Astrocyte (in vitro differentiated cells and primary cell): ENCODE measurements around the gene CNNM2.

ENCODE experiments used
- EZH2 ChIP-seq: IDR thresholded peaks from 2 replicates; pipeline ENCODE4 v1.6.1; 2012; ENCODE audit warnings: mild to moderate bottlenecking, low read length, inconsistent platforms; ENCODE audit not compliant: insufficient read depth
- TF ChIP-seq, protein P1 (sequence below): IDR thresholded peaks from 2 replicates; pipeline ENCODE4 v1.5.1; 2011; ENCODE audit warnings: low read depth, mild to moderate bottlenecking, inconsistent platforms, low read length, moderate library complexity; ENCODE audit not compliant: insufficient read depth

DNA sequence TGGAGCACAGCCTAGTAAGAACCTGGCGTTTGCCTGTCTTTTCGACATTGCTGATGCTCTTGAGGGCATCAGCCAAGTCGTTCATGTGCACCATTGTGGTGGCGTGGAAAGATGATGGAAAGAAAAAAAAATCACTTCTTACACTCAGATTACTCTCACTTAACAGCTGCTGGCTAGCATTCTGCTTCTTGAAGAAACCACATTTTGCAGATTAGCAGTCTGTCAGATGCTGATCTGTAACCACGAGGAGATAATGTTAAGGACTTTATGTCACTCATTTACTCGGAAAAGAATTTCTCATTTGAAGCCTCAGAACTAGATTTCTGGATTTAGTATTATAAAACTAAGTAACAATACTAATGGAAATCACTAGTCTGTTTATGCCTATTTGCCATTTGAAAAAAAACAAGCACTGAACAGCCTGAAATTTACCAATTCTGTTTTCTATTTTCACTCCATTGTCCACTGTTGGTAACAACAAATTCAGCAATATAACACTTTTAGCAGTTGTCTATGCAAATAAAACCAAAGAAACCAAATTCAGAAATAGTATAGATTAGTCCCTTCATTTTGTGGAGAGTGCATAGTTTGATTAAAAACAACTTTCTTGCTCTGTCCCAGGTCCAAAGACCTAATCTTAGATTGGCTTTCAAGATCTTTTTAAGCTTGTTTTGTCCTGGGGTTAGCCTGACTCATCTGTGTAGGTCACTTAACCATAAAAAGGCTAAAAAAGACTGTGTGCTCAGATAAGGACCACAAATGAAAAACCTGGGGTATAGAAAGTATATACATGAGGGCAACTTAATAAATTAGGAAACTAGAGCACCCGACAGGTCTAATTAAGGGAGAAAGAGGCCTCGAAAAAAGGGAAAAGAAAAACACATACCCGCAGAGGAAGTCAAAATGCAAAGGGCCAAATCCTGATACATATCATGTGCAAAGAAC lies 207.5 kb downstream of the CNNM2 start:
- TF ChIP-seq, protein P1, sequence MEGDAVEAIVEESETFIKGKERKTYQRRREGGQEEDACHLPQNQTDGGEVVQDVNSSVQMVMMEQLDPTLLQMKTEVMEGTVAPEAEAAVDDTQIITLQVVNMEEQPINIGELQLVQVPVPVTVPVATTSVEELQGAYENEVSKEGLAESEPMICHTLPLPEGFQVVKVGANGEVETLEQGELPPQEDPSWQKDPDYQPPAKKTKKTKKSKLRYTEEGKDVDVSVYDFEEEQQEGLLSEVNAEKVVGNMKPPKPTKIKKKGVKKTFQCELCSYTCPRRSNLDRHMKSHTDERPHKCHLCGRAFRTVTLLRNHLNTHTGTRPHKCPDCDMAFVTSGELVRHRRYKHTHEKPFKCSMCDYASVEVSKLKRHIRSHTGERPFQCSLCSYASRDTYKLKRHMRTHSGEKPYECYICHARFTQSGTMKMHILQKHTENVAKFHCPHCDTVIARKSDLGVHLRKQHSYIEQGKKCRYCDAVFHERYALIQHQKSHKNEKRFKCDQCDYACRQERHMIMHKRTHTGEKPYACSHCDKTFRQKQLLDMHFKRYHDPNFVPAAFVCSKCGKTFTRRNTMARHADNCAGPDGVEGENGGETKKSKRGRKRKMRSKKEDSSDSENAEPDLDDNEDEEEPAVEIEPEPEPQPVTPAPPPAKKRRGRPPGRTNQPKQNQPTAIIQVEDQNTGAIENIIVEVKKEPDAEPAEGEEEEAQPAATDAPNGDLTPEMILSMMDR, result no peak
- TF ChIP-seq EZH2, result no peak
